ENCODE data around the gene MSL3B.

MSL3B gene

GRCh38 chr2:233831861-233832260 lies 36.3 kb downstream of the MSL3B start (continued):
- TF ChIP-seq HCFC1 (IDR thresholded peaks at IDR 0.05; ENCODE audit: low read depth, low read length) (no peak), ZFP36 (IDR thresholded peaks at IDR 0.05; ENCODE audit: low read depth, low read length, partially characterized antibody) (peak; percentile 77), ZNF668 (CRISPR knock-in tag; IDR thresholded peaks at IDR 0.05) (no peak), POLR2AphosphoS5 (IDR thresholded peaks at IDR 0.05; ENCODE audit: control insufficient read depth, insufficient read depth, low read depth, low read length) (no peak), SAFB (IDR thresholded peaks at IDR 0.05; ENCODE audit: borderline replicate concordance, low read depth, low read length) (no peak), RERE (CRISPR knock-in tag; IDR thresholded peaks at IDR 0.05; ENCODE audit: borderline replicate concordance) (no peak), ZNF655 (CRISPR knock-in tag; IDR thresholded peaks at IDR 0.05) (no peak), NFE2L1 (tag; IDR thresholded peaks at IDR 0.05; ENCODE audit: borderline replicate concordance, low read depth) (no peak), BCOR (IDR thresholded peaks at IDR 0.05) (peak; percentile 59; the same call in 1 of the 2 replicates), NFIX (CRISPR knock-in tag; IDR thresholded peaks at IDR 0.05; ENCODE audit: low read depth) (no peak), RBM25 (IDR thresholded peaks at IDR 0.05; ENCODE audit: low read depth, low read length, severe bottlenecking) (peak; percentile 71), ZNF134 (CRISPR knock-in tag; conservative IDR thresholded peaks at IDR 0.05) (no peak), HDAC8 (tag; IDR thresholded peaks at IDR 0.05) (no peak), KDM1A (IDR thresholded peaks at IDR 0.05) (peak in 1 of 2 experiments; percentile 31; a peak in 1 of 4 replicates), FOXA3 (CRISPR knock-in tag; conservative IDR thresholded peaks at IDR 0.05 in 1 of 2, IDR thresholded peaks at IDR 0.05 in 1 of 2) (no peak), ZNF766 (CRISPR knock-in tag; conservative IDR thresholded peaks at IDR 0.05) (no peak), FOXP1 (CRISPR knock-in tag; IDR thresholded peaks at IDR 0.05) (no peak)

Data from K562 (cell line).